ENCODE results near the gene PRKACB. TPM values are rescaled to one million over a fixed set of nuclear protein-coding genes. Genes with fewer than 3 reads are reported as not detected.
A peak's percentile ranks its signal among the peaks of the same experiment; 100 is the strongest.

Gene PRKACB
- total RNA-seq, 1 experiment from 2014 or later: 135 TPM

- POLR2A ChIA-PET: interaction anchor here (0.9 to 2.1 kb wide), 3 partner anchors 13 to 37 kb away, joined by 3 to 5 read pairs (median 3); partner anchors contain the start of gene PRKACB
- DNase-seq (ENCODE audit: low read depth, low spot score): no peak
Observed at GRCh38 chr1:84181350-84182005, 37.4 kb downstream of the PRKACB start.

More at GRCh38 chr1:84181350-84182005, 37.4 kb downstream of the PRKACB start:
- H3K79me2 ChIP-seq (ENCODE audit: insufficient read depth, low read length): peaks cover 38% of the 10 kb centered on the region
- H3K36me3 ChIP-seq (ENCODE audit: control insufficient read depth in 1 of 2, insufficient read depth in 2 of 2, low read length in 2 of 2): peaks cover 18 to 28% of the 10 kb centered on the region in 2 experiments
- H2AFZ ChIP-seq (ENCODE audit: low read depth, low read length, poor library complexity, severe bottlenecking): no peak overlapping the region
- H3K9me2 ChIP-seq (ENCODE audit: insufficient read depth): no peaks in the 10 kb centered on the region
- H3K4me3 ChIP-seq (replicated peaks in 1 of 2; ENCODE audit: low read depth in 1 of 2, low read length in 2 of 2): no peak overlapping the region
- ChIA-PET CTCF (no interaction called here), RAD21 (ENCODE audit: low non-redundant PET in 1 of 2, low total read pairs in 2 of 2, uncharacterized antibody in 2 of 2, unreplicated experiment in 2 of 2) (no interaction called here)
- peak overlapping the region; percentile 1; the same call in 1 of the 2 replicates for H3K4me2 ChIP-seq (ENCODE audit: low read length)
- no TSS peak for BruUV-seq (replicated peaks)
- ATAC-seq: no peak
- H3K9ac ChIP-seq (ENCODE audit: low read length): peak overlapping the region; percentile 6
- H3K4me1 ChIP-seq (ENCODE audit: control insufficient read depth in 1 of 2, insufficient read depth in 2 of 2, low read length in 2 of 2): peaks cover 36 to 38% of the 10 kb centered on the region in 2 experiments
- H3K9me3 ChIP-seq (ENCODE audit: control insufficient read depth in 1 of 2, insufficient read depth in 1 of 2, low read depth in 1 of 2, low read length in 2 of 2): no peaks in the 10 kb centered on the region
- H3K27ac ChIP-seq (ENCODE audit: low read depth, low read length): peak overlapping the region; percentile 71; the same call in 1 of the 2 replicates
- no peaks in the 10 kb centered on the region for H3K27me3 ChIP-seq (ENCODE audit: insufficient read depth, low read length)
- TF ChIP-seq CTCF (IDR thresholded peaks at IDR 0.05 in 2 of 3, conservative IDR thresholded peaks at IDR 0.05 in 1 of 3; ENCODE audit: borderline replicate concordance in 1 of 3, insufficient read depth in 1 of 3, low read depth in 2 of 3, low read length in 2 of 3) (no peak), EGR1 (IDR thresholded peaks at IDR 0.05; ENCODE audit: low read depth) (no peak), RAD21 (IDR thresholded peaks at IDR 0.05; ENCODE audit: low read depth) (no peak), YY1 (IDR thresholded peaks at IDR 0.05; ENCODE audit: extremely low read depth, insufficient replicate concordance, low read depth, low read length) (no peak), EZH2phosphoT487 (IDR thresholded peaks at IDR 0.05; ENCODE audit: borderline replicate concordance) (no peak), SRF (IDR thresholded peaks at IDR 0.05; ENCODE audit: low read depth) (no peak), REST (IDR thresholded peaks at IDR 0.05; ENCODE audit: low read depth) (no peak), CBX3 (IDR thresholded peaks at IDR 0.05; ENCODE audit: low read depth) (no peak), SIN3A (IDR thresholded peaks at IDR 0.05; ENCODE audit: low read depth) (no peak), ZFX (IDR thresholded peaks at IDR 0.05) (no peak)
- TF ChIP-seq, protein P1, sequence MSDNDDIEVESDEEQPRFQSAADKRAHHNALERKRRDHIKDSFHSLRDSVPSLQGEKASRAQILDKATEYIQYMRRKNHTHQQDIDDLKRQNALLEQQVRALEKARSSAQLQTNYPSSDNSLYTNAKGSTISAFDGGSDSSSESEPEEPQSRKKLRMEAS (IDR thresholded peaks at IDR 0.05): no peak
- TF ChIP-seq, protein P2, sequence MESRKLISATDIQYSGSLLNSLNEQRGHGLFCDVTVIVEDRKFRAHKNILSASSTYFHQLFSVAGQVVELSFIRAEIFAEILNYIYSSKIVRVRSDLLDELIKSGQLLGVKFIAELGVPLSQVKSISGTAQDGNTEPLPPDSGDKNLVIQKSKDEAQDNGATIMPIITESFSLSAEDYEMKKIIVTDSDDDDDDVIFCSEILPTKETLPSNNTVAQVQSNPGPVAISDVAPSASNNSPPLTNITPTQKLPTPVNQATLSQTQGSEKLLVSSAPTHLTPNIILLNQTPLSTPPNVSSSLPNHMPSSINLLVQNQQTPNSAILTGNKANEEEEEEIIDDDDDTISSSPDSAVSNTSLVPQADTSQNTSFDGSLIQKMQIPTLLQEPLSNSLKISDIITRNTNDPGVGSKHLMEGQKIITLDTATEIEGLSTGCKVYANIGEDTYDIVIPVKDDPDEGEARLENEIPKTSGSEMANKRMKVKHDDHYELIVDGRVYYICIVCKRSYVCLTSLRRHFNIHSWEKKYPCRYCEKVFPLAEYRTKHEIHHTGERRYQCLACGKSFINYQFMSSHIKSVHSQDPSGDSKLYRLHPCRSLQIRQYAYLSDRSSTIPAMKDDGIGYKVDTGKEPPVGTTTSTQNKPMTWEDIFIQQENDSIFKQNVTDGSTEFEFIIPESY (IDR thresholded peaks at IDR 0.05; ENCODE audit: extremely low read depth, insufficient replicate concordance, low read length): no peak
- H4K20me1 ChIP-seq (ENCODE audit: insufficient read depth): no peaks in the 10 kb centered on the region
- intact Hi-C loops (cut with micrococcal nuclease): no loop called here

All from HCT116 (cell line).